ENCODE measurements around the gene SPTBN4. TPM values are rescaled to one million over a fixed set of nuclear protein-coding genes. Genes with fewer than 3 reads are reported as not detected.

SPTBN4 gene
- total and polyA plus RNA-seq, 9 donors = 2.2 to 11.6 (median 6.2) TPM

DNA sequence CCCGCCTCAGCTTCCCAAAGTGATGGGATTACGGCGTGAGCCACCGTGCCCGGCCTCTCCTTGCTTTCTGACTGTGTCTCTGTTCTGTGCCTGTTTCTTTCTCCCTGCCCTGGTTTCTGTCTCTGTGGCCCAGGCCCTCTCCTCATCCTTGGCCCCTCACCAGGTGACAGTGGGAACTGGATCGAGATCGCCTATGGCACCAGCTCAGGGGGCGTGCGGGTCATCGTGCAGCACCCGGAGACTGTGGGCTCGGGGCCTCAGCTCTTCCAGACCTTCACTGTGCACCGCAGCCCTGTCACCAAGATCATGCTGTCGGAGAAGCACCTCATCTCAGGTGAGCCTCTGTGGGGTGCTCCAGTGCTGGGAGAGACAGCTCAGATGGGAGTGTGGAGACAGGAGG, 119.8 kb downstream of the SPTBN4 start:
- DNase-seq = no peak
- no peaks in the 10 kb centered on the region for H3K27me3 ChIP-seq
- WGBS, 3 donors = 93 to 95% (median 93%) methylated on average over 14 of the region's 14 CpGs
- H3K27ac ChIP-seq = no peak overlapping the region
- no peaks in the 10 kb centered on the region for H3K4me1 ChIP-seq (ENCODE audit: insufficient read depth)
- TF ChIP-seq EP300 (IDR thresholded peaks at IDR 0.05) (no peak), POLR2A (IDR thresholded peaks at IDR 0.05) (no peak)
- TF ChIP-seq, protein P1, sequence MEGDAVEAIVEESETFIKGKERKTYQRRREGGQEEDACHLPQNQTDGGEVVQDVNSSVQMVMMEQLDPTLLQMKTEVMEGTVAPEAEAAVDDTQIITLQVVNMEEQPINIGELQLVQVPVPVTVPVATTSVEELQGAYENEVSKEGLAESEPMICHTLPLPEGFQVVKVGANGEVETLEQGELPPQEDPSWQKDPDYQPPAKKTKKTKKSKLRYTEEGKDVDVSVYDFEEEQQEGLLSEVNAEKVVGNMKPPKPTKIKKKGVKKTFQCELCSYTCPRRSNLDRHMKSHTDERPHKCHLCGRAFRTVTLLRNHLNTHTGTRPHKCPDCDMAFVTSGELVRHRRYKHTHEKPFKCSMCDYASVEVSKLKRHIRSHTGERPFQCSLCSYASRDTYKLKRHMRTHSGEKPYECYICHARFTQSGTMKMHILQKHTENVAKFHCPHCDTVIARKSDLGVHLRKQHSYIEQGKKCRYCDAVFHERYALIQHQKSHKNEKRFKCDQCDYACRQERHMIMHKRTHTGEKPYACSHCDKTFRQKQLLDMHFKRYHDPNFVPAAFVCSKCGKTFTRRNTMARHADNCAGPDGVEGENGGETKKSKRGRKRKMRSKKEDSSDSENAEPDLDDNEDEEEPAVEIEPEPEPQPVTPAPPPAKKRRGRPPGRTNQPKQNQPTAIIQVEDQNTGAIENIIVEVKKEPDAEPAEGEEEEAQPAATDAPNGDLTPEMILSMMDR (IDR thresholded peaks at IDR 0.05) = no peak
- H3K4me3 ChIP-seq = no peak overlapping the region
- intact Hi-C loops (cut with DNase I) = no loop called here
- no peaks in the 10 kb centered on the region for H3K36me3 ChIP-seq
- no peaks in the 10 kb centered on the region for H3K9me3 ChIP-seq

DNA sequence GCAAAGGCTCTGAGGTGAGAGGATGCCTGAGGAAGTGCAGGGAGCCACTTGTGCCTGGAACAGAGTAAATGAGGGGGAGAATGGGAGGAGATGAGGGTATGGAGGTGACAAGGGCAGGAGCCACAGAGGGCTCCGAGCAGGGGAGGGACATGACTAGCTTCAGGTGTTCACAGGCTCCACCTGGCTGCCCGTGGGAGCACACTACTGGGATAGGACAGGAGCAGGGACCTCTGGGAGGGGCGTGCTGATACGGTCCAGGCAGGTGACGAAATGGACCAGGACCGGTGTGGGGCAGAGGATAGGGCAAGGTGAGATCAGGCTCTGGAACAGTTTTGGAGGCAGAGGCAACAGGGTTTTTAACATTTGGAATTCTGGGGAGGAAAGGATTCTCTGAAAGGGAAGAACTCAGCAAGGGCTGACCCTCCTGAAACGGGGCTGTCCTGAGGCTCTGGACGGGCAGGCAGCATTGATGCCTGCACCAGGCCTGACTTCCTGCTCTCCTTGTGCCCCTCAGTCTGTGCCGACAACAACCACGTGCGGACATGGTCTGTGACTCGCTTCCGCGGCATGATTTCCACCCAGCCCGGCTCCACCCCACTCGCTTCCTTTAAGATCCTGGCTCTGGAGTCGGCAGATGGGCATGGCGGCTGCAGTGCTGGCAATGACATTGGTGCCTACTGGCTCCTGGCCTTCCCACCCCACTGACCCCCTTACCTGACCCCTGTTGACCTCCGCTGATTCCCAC, 121.5 kb downstream of the SPTBN4 start:
- WGBS, 3 donors = 86 to 90% (median 90%) methylated on average over 19 of the region's 19 CpGs
- no peaks in the 10 kb centered on the region for H3K4me1 ChIP-seq (ENCODE audit: insufficient read depth)
- no peaks in the 10 kb centered on the region for H3K27me3 ChIP-seq
- TF ChIP-seq POLR2A (IDR thresholded peaks at IDR 0.05) = no peak
- TF ChIP-seq, protein P1 (IDR thresholded peaks at IDR 0.05) = no peak
- TF ChIP-seq EP300 (IDR thresholded peaks at IDR 0.05) = no peak
- H3K9me3 ChIP-seq = no peaks in the 10 kb centered on the region
- no peaks in the 10 kb centered on the region for H3K36me3 ChIP-seq
- H3K27ac ChIP-seq = no peak overlapping the region
- no peak overlapping the region for H3K4me3 ChIP-seq
- no peak for DNase-seq
- intact Hi-C loops (cut with DNase I) = no loop called here

GRCh38 chr19:40588926-40589569, 122.2 kb downstream of the SPTBN4 start:
- Histone ChIP-seq H3K27me3 (no peaks in the 10 kb centered on the region), H3K4me1 (ENCODE audit: insufficient read depth) (no peaks in the 10 kb centered on the region), H3K4me3 (no peak overlapping the region), H3K27ac (no peak overlapping the region), H3K9me3 (no peaks in the 10 kb centered on the region), H3K36me3 (no peaks in the 10 kb centered on the region)
- WGBS, 3 donors = 72 to 74% (median 74%) methylated on average over 8 to 9 of the region's 9 CpGs
- intact Hi-C loops (cut with DNase I) = no loop called here
- DNase-seq = no peak
- TF ChIP-seq POLR2A (IDR thresholded peaks at IDR 0.05) = no peak
- TF ChIP-seq, protein P1 (IDR thresholded peaks at IDR 0.05) = no peak
- no peak for TF ChIP-seq EP300 (IDR thresholded peaks at IDR 0.05)

DNA sequence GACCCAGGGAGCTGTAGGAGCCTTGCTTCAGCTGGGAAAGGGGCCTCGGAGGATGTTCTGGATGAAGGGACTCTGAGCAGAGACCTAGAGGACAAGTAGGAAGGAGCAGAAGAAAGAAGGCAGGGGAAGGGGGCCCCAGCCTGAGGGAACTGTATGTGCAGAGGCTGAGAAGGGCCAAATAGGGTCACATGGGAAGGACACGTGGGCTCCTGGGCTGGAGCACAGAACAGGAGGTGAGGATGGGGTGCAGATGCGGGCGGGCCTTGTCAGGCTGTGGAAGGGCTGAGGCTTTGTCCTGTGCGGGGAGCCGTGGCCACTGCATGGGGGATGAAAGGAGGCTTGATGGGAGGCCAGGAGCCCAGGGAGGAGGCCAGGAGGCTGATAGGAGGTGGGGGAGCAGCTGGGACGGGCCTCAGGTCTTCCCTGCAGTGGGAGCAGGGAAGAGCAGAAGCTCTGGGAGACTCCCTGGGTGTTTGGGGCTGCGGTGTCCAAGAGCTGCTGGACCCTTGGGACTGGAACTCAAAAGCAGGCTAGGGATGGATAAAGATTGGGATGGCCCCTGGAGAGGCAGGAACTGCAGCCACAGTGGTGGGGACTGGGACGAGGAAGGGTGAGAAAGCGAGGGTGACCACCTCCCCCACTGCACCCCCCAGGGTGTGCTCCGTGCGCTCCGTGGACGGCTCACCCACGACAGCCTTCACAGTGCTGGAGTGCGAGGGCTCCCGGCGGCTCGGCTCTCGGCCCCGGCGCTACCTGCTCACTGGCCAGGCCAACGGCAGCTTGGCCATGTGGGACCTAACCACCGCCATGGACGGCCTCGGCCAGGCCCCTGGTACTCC, 123.0 kb downstream of the SPTBN4 start:
- 89 to 92% (median 91%) methylated on average over 26 of the region's 26 CpGs for WGBS, 3 donors
- Histone ChIP-seq H3K27me3 (no peaks in the 10 kb centered on the region), H3K9me3 (no peaks in the 10 kb centered on the region), H3K36me3 (no peaks in the 10 kb centered on the region), H3K4me3 (no peak overlapping the region), H3K4me1 (ENCODE audit: insufficient read depth) (no peaks in the 10 kb centered on the region), H3K27ac (no peak overlapping the region)
- TF ChIP-seq POLR2A (IDR thresholded peaks at IDR 0.05) (no peak), EP300 (IDR thresholded peaks at IDR 0.05) (no peak)
- TF ChIP-seq, protein P1 (IDR thresholded peaks at IDR 0.05) = no peak
- intact Hi-C loops (cut with DNase I) = loop anchor here in 3 of 4 donors (10.0 kb wide), 3 partner anchors 55 to 285 kb away; partner anchors contain the start of genes BLVRB (in 1 of the 3) and SPTBN4 (in 1 of the 3)
- no peak for DNase-seq

Measured in ovary (tissue), 9 donors.